GM18502 (cell line): Measurements from ENCODE around the gene TRAPPC12.
"Not testable (repeated sequence)": the region's sequence is repeated elsewhere in the genome, so short reads cannot be mapped to it uniquely, and the experiment has no call there.

Experiments
- ATAC-seq: cut with Tn5 transposase; IDR thresholded peaks from one replicate; pipeline ENCODE4 v1.9.1; 2021; ENCODE audit warnings: mild to moderate bottlenecking; ENCODE audit not compliant: unreplicated experiment, poor library complexity

The TRAPPC12 gene

GRCh38 chr2:3481736-3482362, 102.4 kb downstream of the TRAPPC12 start:
- ATAC-seq: no peak

- no peak for ATAC-seq
Observed at GRCh38 chr2:3482363-3482821, 102.9 kb downstream of the TRAPPC12 start.

GRCh38 chr2:3483227-3483985, 103.9 kb downstream of the TRAPPC12 start:
- no peak for ATAC-seq

GRCh38 chr2:3483986-3484960, 104.8 kb downstream of the TRAPPC12 start:
- ATAC-seq: no peak

GRCh38 chr2:3485166-3485565, 105.7 kb downstream of the TRAPPC12 start:
- no peak for ATAC-seq

- ATAC-seq: no peak
Observed at GRCh38 chr2:3486047-3487027, 106.8 kb downstream of the TRAPPC12 start.

- ATAC-seq: no peak
Observed at GRCh38 chr2:3487028-3487425, 107.5 kb downstream of the TRAPPC12 start.

- ATAC-seq: no peak
Observed at GRCh38 chr2:3487432-3487831, 107.9 kb downstream of the TRAPPC12 start.

- ATAC-seq: no peak
Observed at GRCh38 chr2:3488061-3488531, 108.6 kb downstream of the TRAPPC12 start.

GRCh38 chr2:3488855-3489763, 109.6 kb downstream of the TRAPPC12 start:
- ATAC-seq: no peak

- ATAC-seq: no peak
Observed at GRCh38 chr2:3489764-3490115, 110.2 kb downstream of the TRAPPC12 start.

GRCh38 chr2:3490191-3491170, 111.0 kb downstream of the TRAPPC12 start:
- no peak for ATAC-seq

- ATAC-seq: no peak
Observed at GRCh38 chr2:3491306-3491705, 111.8 kb downstream of the TRAPPC12 start.

- no peak for ATAC-seq
Observed at GRCh38 chr2:3491716-3492474, 112.4 kb downstream of the TRAPPC12 start.

GRCh38 chr2:3492475-3492787, 112.9 kb downstream of the TRAPPC12 start:
- ATAC-seq: not testable (repeated sequence)

- no peak for ATAC-seq
Observed at GRCh38 chr2:3492951-3493614, 113.6 kb downstream of the TRAPPC12 start.
